H1 (cell line): Measurements from ENCODE around the gene AXIN2. TPM values are rescaled to one million over a fixed set of nuclear protein-coding genes. Genes with fewer than 3 reads are reported as not detected.

ENCODE experiments used
- CTCF ChIA-PET: fragments of 300-600 bp; sonication (Branson Sonifier 250); formaldehyde crosslinking; loops from one replicate; lab custom pipeline; 2021; ENCODE audit not compliant: partially characterized antibody; lab: Charles Lee
- POLR2A ChIA-PET: fragments of 300-600 bp; sonication (Branson Sonifier 250); formaldehyde crosslinking; loops from one replicate; lab custom pipeline; 2021; ENCODE audit warnings: inconsistent platforms; ENCODE audit not compliant: partially characterized antibody; lab: Charles Lee
- DNase-seq, 2 experiments: peaks; one replicate each; pipeline versions ENCODE4 v3.0.0 to v3.0.0-alpha.2; 2010 to 2022; ENCODE audit warnings: low spot score in 2 of 2, low read depth in 1 of 2, mixed read lengths in 1 of 2
- FAIRE-seq: peaks from 2 replicates; lab custom pipeline; 2011; peaks lifted over from hg19 to GRCh38; lab: Jason Lieb, UNC
- H2AFZ ChIP-seq: 2 replicates; pipeline ENCODE4 v1.8.1; 2012; ENCODE audit warnings: low read length, inconsistent platforms
- H2AK5ac ChIP-seq: 2 replicates; pipeline ENCODE4 v1.6.1; 2013; ENCODE audit warnings: low read depth, low read length
- H2BK120ac ChIP-seq: replicated peaks from 2 replicates; pipeline ENCODE3; 2013; ENCODE audit warnings: low read depth, low read length, inconsistent platforms
- H2BK12ac ChIP-seq: 2 replicates; pipeline ENCODE4 v1.6.1; 2013; ENCODE audit warnings: low read depth, low read length
- H2BK15ac ChIP-seq: 2 replicates; pipeline ENCODE4 v1.6.1; 2013; ENCODE audit warnings: low read length
- H2BK20ac ChIP-seq: 2 replicates; pipeline ENCODE4 v1.6.1; 2013; ENCODE audit warnings: low read length
- H2BK5ac ChIP-seq: 2 replicates; pipeline ENCODE4 v1.6.1; 2013; ENCODE audit warnings: low read depth, low read length
- H3K14ac ChIP-seq: 2 replicates; pipeline ENCODE4 v1.6.1; 2013; ENCODE audit warnings: inconsistent platforms; ENCODE audit not compliant: insufficient read length
- H3K18ac ChIP-seq: 2 replicates; pipeline ENCODE4 v1.6.1; 2013; ENCODE audit warnings: low read length; ENCODE audit errors: extremely low read depth
- H3K23ac ChIP-seq: 2 replicates; pipeline ENCODE4 v1.6.1; 2013; ENCODE audit warnings: inconsistent platforms; ENCODE audit not compliant: insufficient read length
- H3K23me2 ChIP-seq: 2 replicates; pipeline ENCODE4 v1.6.1; 2013; ENCODE audit warnings: low read depth, low read length
- H3K27ac ChIP-seq: 2 replicates; pipeline ENCODE4 v1.6.1; 2011; ENCODE audit warnings: low read depth, low read length, inconsistent platforms
- H3K27me3 ChIP-seq, 4 experiments: replicated peaks in 1 of 4; 1 replicate in 1 of 4; 2 replicates in 3 of 4; pipeline versions ENCODE4 v1.6.1 to v1.8.1; 2011 to 2013; ENCODE audit warnings: low read length in 3 of 4, mild to moderate bottlenecking in 3 of 4, inconsistent platforms in 2 of 4, mixed read lengths in 2 of 4, moderate library complexity in 1 of 4; ENCODE audit not compliant: control insufficient read depth in 3 of 4, insufficient read depth in 3 of 4; ENCODE audit errors: extremely low read depth in 1 of 4
- H3K36me3 ChIP-seq, 4 experiments: 2 replicates each; pipeline versions ENCODE4 v1.6.1 to v1.8.1; 2011 to 2013; ENCODE audit warnings: mild to moderate bottlenecking in 4 of 4, low read length in 3 of 4, moderate library complexity in 2 of 4, control low read depth in 1 of 4, inconsistent platforms in 1 of 4; ENCODE audit not compliant: insufficient read depth in 4 of 4, control insufficient read depth in 2 of 4
- H3K4ac ChIP-seq: replicated peaks from 2 replicates; pipeline ENCODE3; 2013; ENCODE audit warnings: low read length, low read depth, mixed read lengths, inconsistent platforms; ENCODE audit not compliant: insufficient read length
- H3K4me1 ChIP-seq, 4 experiments: replicated peaks in 1 of 4; 1 replicate in 1 of 4; 2 replicates in 3 of 4; pipeline versions ENCODE4 v1.6.1 to v1.8.1; 2011 to 2013; ENCODE audit warnings: low read length in 3 of 4, inconsistent platforms in 2 of 4, mixed read lengths in 1 of 4; ENCODE audit not compliant: insufficient read depth in 4 of 4, control insufficient read depth in 3 of 4
- H3K4me2 ChIP-seq, 2 experiments: 2 replicates each; pipeline versions ENCODE4 v1.6.1 to v1.8.1; 2011 to 2013; ENCODE audit warnings: low read depth in 2 of 2, low read length in 2 of 2, control low read depth in 1 of 2, inconsistent platforms in 1 of 2, mild to moderate bottlenecking in 1 of 2; ENCODE audit not compliant: insufficient read depth in 1 of 2
- H3K4me3 ChIP-seq, 4 experiments: fragments of 200-600, 300-600 bp in 1 of 4; sonication (generic), shearing (Covaris generic), sonication (Bioruptor Twin) in 1 of 4; 2 replicates each; pipeline versions ENCODE4 v1.5.1 to v1.8.1; 2011 to 2016; ENCODE audit warnings: low read length in 4 of 4, low read depth in 3 of 4, control low read depth in 2 of 4, inconsistent platforms in 2 of 4, mild to moderate bottlenecking in 2 of 4, mixed read lengths in 1 of 4, moderate library complexity in 1 of 4; ENCODE audit not compliant: insufficient read depth in 2 of 4; ENCODE audit errors: extremely low read depth in 1 of 4
- H3K56ac ChIP-seq: replicated peaks from 2 replicates; pipeline ENCODE3; 2013; ENCODE audit warnings: low read depth, mild to moderate bottlenecking, mixed read lengths, low read length, inconsistent platforms; ENCODE audit not compliant: insufficient read length
- H3K79me1 ChIP-seq: 2 replicates; pipeline ENCODE4 v1.6.1; 2013; ENCODE audit warnings: low read depth, low read length, control low read depth
- H3K79me2 ChIP-seq, 2 experiments: 2 replicates each; pipeline versions ENCODE4 v1.6.1 to v1.8.1; 2012 to 2013; ENCODE audit warnings: low read length in 2 of 2, mild to moderate bottlenecking in 2 of 2, inconsistent platforms in 1 of 2; ENCODE audit not compliant: insufficient read depth in 2 of 2, control insufficient read depth in 1 of 2
- H3K9ac ChIP-seq, 4 experiments: replicated peaks in 1 of 4; 1 replicate in 1 of 4; 2 replicates in 3 of 4; pipeline versions ENCODE4 v1.6.1 to v1.8.1; 2011 to 2013; ENCODE audit warnings: low read depth in 3 of 4, low read length in 3 of 4, control low read depth in 2 of 4, mild to moderate bottlenecking in 2 of 4, moderate library complexity in 2 of 4, inconsistent platforms in 1 of 4; ENCODE audit errors: extremely low read depth in 1 of 4
- H3K9me3 ChIP-seq, 2 experiments: 2 replicates each; pipeline versions ENCODE4 v1.6.1 to v1.8.1; 2012 to 2013; ENCODE audit warnings: mild to moderate bottlenecking in 2 of 2, moderate library complexity in 2 of 2, control low read depth in 1 of 2, inconsistent platforms in 1 of 2, low read depth in 1 of 2, low read length in 1 of 2, mixed read lengths in 1 of 2; ENCODE audit not compliant: insufficient read depth in 2 of 2
- H4K20me1 ChIP-seq, 2 experiments: replicated peaks in 1 of 2; 2 replicates each; pipeline versions ENCODE3 to v1.8.1; 2011 to 2013; ENCODE audit warnings: inconsistent platforms in 2 of 2, low read length in 2 of 2, mild to moderate bottlenecking in 1 of 2; ENCODE audit not compliant: insufficient read depth in 2 of 2, control insufficient read depth in 1 of 2
- H4K5ac ChIP-seq: 2 replicates; pipeline ENCODE4 v1.6.1; 2013; ENCODE audit warnings: low read length, low read depth, mixed read lengths, inconsistent platforms; ENCODE audit not compliant: insufficient read length
- H4K8ac ChIP-seq: 2 replicates; pipeline ENCODE4 v1.8.0; 2013; ENCODE audit warnings: mild to moderate bottlenecking, moderate library complexity, low read length, inconsistent platforms; ENCODE audit not compliant: insufficient read depth; ENCODE audit errors: extremely low read depth
- H4K91ac ChIP-seq: replicated peaks from 2 replicates; pipeline ENCODE3; 2013; ENCODE audit warnings: low read length, mixed read lengths, inconsistent platforms; ENCODE audit not compliant: insufficient read length
- CHD1 ChIP-seq: IDR thresholded peaks from 2 replicates; pipeline ENCODE4 v1.6.1; 2012; ENCODE audit warnings: low read depth, low read length, improper control_type of control experiment
- CREB1 ChIP-seq: IDR thresholded peaks from 2 replicates; pipeline ENCODE4 v1.6.1; 2012; ENCODE audit warnings: inconsistent platforms
- EZH2 ChIP-seq: fragments of 200-600 bp; sonication (generic); IDR thresholded peaks from 2 replicates; pipeline ENCODE4 v1.7.1; 2012; ENCODE audit warnings: low read depth, mild to moderate bottlenecking, moderate library complexity, low read length, inconsistent platforms; ENCODE audit not compliant: severe bottlenecking
- RBBP5 ChIP-seq: IDR thresholded peaks from 2 replicates; pipeline ENCODE4 v1.7.1; 2012; ENCODE audit warnings: low read depth, mild to moderate bottlenecking, inconsistent platforms, low read length, moderate library complexity, borderline replicate concordance
- SP1 ChIP-seq: IDR thresholded peaks from 2 replicates; pipeline ENCODE4 v1.6.1; 2011; ENCODE audit warnings: low read depth, low read length
- SP4 ChIP-seq: IDR thresholded peaks from 2 replicates; pipeline ENCODE4 v1.6.1; 2012; ENCODE audit warnings: low read length, inconsistent platforms
- SUZ12 ChIP-seq: fragments of 200-600 bp; sonication (generic); IDR thresholded peaks from 2 replicates; pipeline ENCODE4 v1.6.1; 2012; ENCODE audit warnings: mild to moderate bottlenecking, inconsistent platforms, low read length, moderate library complexity, mixed read lengths
- TAF1 ChIP-seq: IDR thresholded peaks from 2 replicates; pipeline ENCODE4 v1.6.1; 2011; ENCODE audit warnings: mild to moderate bottlenecking, low read depth, low read length
- ZNF274 ChIP-seq: IDR thresholded peaks from 2 replicates; pipeline ENCODE4 v1.7.0; 2012; ENCODE audit warnings: low read length, borderline replicate concordance; ENCODE audit errors: extremely low read depth
- WGBS, 2 experiments: shearing (Covaris generic) in 1 of 2; methylation state at CpG; one replicate each; pipeline versions ENCODE4 v1.1.6 to v1.1.7; 2013 to 2015; ENCODE audit warnings: low lambda C conversion rate in 2 of 2, mixed read lengths in 2 of 2, inconsistent platforms in 1 of 2, low coverage in 1 of 2, missing lambda C conversion rate in 1 of 2; ENCODE audit not compliant: insufficient replicate concordance in 2 of 2, insufficient coverage in 1 of 2, insufficient read length in 1 of 2; ENCODE audit errors: extremely low coverage in 1 of 2, missing lambda C conversion rate in 1 of 2; 5-methylcytosine and 5-hydroxymethylcytosine counted together
- polyA plus RNA-seq, 7 experiments: library from polyadenylated mRNA; depleted of rRNA in 3 of 7; stranded (reverse) in 5 of 7; unstranded in 2 of 7; fragments of >200 nt in 5 of 7; fragments of 200-250 nt in 2 of 7; gene quantifications; 1 replicate in 5 of 7; 2 replicates in 1 of 7; 4 replicates in 1 of 7; pipeline versions ENCODE4 v1.2.1 to v1.2.3, GENCODE V29; 2011 to 2013; ENCODE audit warnings: missing spikeins in 2 of 7, mixed read lengths in 2 of 7
- total RNA-seq: library from RNA; stranded (reverse); fragmentation: NEBNext Ultra II Directional; extraction: Animal tissue kit (Norgen Biotek cat#: 25700); gene quantifications from 2 replicates; pipeline ENCODE4 v1.2.1, GENCODE V29; 2021
- TF ChIP-seq, protein P1 (sequence below): IDR thresholded peaks from 2 replicates; pipeline ENCODE4 v1.6.1; 2011; ENCODE audit warnings: low read depth, mild to moderate bottlenecking, low read length; ENCODE audit not compliant: insufficient read depth
- TF ChIP-seq, protein P2 (sequence below): IDR thresholded peaks from 2 replicates; pipeline ENCODE4 v1.6.1; 2012; ENCODE audit warnings: inconsistent platforms

AXIN2 gene
- total and polyA plus RNA-seq, 2 of the 8 experiments (the other 6 are each of a cell fraction or from before 2014, with no cell fraction given), result 17.7 to 33.4 TPM

DNA sequence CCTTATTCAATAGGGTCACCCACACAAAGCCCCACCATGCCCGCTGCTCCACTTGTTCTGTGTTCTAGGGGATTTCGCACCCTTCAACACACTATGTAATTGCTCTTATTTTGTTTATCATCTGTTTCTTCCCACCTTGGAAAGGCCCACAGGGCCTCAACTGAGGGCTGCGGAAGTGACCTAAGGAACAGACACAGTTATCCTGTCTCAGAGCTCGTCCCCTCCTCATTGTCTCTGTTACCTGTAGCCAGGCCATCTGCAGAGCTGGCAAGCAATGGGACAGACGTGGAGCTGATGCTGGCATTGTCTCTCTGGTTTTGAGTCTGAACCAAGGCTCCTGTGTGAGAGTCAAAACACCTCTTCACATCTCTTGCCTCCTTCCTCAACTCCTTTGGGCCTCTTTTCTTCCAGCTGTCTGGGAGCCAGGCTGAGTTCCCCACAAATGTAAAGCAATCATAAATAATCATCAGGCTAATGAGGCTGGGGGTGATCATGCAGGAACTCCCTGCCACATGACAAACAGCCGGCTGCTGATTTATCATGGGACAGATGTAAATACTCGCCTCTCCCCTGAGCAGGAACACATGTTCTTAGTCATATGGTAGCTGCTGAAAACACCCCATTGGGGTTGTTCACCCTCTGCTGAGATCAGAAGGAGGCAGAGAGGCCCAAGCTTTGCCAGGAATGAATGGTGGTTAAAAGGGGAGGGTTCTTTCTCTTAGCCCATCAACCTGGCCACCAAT lies 71.9 kb downstream of the AXIN2 start:
- Histone ChIP-seq H4K5ac (no peak overlapping the region), H2BK12ac (peak overlapping the region; percentile 27; the same call in 1 of the 2 replicates), H2AK5ac (no peak overlapping the region), H3K4ac (no peak overlapping the region), H3K4me3 (no peak overlapping the region), H3K79me1 (no peaks in the 10 kb centered on the region), H3K36me3 (no peaks in the 10 kb centered on the region), H3K23ac (no peak overlapping the region), H3K9ac (no peak overlapping the region), H4K91ac (no peak overlapping the region), H2BK120ac (no peak overlapping the region), H2BK15ac (no peak overlapping the region), H3K27ac (no peak overlapping the region), H3K18ac (no peak overlapping the region), H3K4me1 (peaks cover 0 to 7% (median 4%) of the 10 kb centered on the region in 4 experiments; a peak in 5 of 7 replicates), H2BK5ac (no peak overlapping the region), H3K23me2 (no peaks in the 10 kb centered on the region; the same call in 1 of the 2 replicates), H3K79me2 (no peaks in the 10 kb centered on the region), H3K27me3 (no peaks in the 10 kb centered on the region; a peak in 1 of 7 replicates), H3K9me3 (no peaks in the 10 kb centered on the region), H4K20me1 (no peaks in the 10 kb centered on the region), H3K56ac (no peak overlapping the region), H3K14ac (no peak overlapping the region), H2BK20ac (peak overlapping the region; percentile 92), H2AFZ (no peak overlapping the region), H3K4me2 (no peak overlapping the region), H4K8ac (no peak overlapping the region)
- CTCF ChIA-PET, result interaction anchor here (0.6 to 0.8 kb wide), 2 partner anchors 195 to 257 kb away, joined by 3 read pairs; no protein-coding TSS in a partner anchor
- POLR2A ChIA-PET, result no interaction called here
- WGBS, 2 experiments, result 85% methylated on average over 7 of the region's 7 CpGs; no CpG with 5 or more reads in 1 of the 2 experiments
- no peak for DNase-seq
- FAIRE-seq, result no peak
- TF ChIP-seq SUZ12 (no peak), RBBP5 (no peak), CREB1 (no peak), ZNF274 (no peak), TAF1 (no peak), SP1 (no peak), CHD1 (no peak), SP4 (no peak), EZH2 (no peak)
- TF ChIP-seq, protein P1, sequence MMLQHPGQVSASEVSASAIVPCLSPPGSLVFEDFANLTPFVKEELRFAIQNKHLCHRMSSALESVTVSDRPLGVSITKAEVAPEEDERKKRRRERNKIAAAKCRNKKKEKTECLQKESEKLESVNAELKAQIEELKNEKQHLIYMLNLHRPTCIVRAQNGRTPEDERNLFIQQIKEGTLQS, result no peak
- TF ChIP-seq, protein P2, sequence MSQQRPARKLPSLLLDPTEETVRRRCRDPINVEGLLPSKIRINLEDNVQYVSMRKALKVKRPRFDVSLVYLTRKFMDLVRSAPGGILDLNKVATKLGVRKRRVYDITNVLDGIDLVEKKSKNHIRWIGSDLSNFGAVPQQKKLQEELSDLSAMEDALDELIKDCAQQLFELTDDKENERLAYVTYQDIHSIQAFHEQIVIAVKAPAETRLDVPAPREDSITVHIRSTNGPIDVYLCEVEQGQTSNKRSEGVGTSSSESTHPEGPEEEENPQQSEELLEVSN, result no peak
